ENCODE measurements around the gene RFLNA.

Gene RFLNA

DNA sequence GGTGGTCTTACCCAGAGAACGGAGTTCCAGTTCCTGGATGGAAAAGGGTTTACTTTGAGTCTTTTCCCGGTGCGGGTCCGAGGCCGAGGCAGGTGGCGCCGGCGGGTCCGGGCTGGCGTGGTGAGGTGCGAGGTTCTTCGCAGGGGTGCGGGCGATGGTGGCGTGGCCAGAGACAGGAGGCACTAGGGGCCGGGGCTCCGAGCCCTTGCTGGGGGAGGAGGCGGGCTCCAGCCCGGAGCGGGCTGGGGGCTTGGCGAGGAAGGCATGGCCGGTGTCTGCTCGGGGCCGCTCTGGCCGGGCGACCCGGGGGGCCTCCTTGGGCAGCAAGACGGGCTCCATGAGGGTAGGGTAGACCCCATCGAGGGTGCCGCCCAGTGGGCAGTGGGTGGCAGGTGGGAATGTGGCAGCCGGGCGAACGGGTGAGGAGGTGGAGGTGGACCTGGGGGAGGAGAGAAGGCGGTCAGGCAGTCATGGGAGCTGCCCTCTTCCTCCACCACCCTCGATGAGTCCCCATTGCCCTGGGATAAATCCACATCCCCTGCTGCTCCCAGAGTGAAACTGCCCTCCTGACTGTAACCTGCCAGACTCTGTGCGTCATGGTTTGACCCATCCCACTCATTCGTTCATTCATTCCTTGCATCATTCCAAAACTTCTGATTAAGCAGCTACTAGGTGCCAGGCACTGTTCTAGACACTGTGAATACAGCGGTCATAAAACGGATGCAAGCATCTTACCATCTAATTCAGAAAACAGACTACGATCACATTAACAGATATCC, 42.0 kb downstream of the RFLNA start:
- DNase-seq (ENCODE audit: low read depth): no peak

DNA sequence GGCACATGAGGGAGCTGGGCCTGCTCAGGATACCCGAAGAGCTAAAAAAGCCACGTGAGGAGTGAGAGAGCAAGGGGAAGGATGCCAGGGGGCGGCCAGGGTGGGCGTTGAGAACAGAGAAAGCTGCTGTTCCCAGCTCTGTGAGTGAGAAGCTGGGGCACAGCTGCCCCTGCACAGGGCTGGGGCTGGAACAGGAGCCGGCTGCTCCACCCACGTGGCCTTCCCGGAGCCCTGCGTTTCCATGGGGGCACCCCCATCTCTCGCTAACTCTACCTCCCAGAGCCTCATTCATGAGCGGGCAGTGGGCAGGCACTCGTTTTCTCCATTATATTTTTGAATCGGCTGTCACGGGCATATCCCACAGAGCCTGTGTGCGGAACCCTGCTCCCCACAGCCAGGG, 42.7 kb downstream of the RFLNA start:
- no peak for DNase-seq (ENCODE audit: low read depth)

DNA sequence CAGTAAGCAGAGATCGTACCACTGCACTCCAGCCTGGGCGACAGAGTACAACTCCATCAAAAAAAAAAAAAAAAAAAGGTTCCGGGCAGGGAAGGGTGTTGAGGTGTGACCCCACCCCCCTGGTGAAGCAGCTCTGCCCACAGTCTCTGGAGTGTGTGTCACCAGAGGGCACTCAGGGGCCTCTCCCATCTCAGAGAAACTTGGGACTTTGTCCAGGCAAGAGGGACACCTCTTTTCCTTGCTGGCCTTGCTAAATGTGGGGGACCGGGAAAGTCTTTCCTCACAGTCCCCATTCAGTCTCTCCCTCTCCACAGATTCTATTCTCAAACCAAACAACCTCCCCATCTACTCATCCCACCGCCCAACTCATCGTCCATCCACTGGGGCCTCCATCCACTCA, 43.6 kb downstream of the RFLNA start:
- DNase-seq (ENCODE audit: low read depth): no peak

DNA sequence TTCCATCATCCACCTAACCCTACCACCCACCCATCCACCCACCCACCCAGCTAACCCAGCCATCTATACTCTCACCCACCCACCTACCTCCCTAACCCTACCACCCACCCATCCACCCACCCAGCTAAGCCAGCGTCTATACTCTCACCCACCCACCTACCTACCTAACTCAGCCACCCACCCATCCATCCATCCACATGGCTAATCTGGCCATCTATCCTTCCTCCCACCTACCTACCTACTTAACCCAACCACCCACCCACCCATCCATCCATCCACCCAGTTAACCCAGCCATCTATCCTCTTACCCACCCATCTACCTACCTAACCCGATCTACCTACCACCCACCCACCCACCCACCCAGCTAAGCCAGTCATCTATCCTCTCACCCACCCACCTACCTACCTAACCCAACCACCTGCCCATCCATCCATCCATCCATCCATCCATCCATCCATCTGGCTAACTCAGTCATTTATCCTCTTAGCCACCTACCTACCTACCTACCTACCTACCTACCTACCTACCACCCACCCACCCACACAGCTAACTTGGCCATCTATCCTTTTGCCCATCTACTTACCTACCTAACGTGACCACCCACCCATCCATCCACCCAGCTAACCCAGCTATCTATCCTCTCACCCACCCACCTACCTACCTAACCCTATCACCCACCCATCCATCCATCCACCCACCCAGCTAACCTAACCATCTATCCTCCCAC, 44.1 kb downstream of the RFLNA start:
- no peak for DNase-seq (ENCODE audit: low read depth)

DNA sequence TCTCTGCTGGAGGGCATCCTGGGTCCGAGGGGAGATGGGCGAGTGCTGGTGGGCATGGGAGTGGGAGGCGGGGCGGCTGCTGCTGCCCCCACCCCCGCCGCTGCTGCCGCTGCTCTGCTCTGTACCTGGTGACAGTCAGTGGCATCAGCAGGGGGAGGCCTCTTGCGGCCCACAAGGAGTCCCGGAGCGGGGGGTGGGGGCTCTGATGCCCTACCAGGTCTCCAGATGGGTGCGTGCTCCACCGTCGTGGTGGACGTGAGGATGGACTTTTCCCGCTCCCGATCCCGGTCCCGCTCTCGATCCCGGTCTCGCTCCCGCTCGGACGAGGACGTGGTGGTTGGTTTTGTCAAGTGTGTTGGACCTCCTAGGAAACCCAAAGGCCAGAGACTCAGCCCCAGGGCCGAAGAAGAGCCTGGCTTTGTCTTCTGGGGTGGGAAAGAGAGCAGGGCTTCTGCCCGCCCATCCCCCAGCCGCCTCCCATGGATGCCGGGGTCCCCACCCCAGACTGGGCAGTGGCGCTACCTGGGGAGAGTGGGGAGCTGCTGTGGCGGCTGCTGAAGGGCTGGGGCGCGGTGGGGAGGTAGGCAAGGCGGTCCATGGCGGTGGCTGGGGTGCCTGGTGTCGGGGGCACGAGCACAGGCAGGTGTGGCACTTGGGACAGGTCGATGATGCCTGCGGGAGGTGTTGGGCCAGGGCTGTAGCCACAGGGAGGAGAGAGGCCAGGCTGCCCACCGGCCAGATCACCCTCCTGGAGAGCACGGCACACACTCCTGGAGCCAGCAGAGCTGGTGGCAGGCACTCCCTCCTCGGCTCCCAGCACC, 45.4 kb downstream of the RFLNA start:
- no peak for DNase-seq (ENCODE audit: low read depth)

DNA sequence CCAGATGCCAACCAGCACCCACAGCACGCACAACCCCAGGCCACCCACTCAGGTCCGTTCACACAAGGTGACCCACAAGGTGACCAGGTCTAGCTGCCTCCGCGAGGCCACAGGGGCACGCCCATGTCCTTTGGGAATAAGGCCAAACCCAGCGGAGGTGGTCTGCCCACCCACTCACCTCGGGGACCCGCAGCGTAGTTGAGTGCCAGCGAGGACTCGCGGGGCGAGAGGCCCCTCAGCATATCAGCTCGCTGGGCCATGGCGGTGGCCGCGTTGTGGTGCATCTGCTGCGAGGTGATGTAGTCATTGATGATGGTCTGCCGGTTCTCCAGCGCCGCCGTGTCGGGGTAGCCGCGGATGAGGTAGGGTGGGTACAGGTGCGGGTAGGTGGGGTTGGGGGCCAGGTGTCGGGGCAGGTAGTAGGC, 46.8 kb downstream of the RFLNA start:
- no peak for DNase-seq (ENCODE audit: low read depth)

DNA sequence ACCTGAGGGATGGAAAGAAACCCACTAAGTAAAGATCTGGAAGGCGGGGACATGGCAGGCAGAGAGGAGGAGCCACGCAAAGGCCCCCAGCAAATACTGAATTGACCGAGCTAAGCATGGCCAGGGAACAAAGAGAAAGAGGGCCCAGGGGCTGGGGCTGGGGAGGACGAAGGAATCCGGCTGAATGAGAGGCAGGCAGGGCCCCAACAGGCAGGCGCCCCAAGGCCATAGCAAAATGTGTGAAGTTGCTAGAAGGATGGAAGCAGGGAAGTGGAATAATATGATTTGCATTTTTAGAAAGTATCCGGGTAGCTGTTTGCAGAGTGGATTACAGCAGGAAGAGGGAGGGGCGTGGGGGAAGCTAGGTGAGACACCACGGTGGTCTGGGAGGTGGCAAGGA, 49.1 kb downstream of the RFLNA start:
- no peak for DNase-seq (ENCODE audit: low read depth)

DNA sequence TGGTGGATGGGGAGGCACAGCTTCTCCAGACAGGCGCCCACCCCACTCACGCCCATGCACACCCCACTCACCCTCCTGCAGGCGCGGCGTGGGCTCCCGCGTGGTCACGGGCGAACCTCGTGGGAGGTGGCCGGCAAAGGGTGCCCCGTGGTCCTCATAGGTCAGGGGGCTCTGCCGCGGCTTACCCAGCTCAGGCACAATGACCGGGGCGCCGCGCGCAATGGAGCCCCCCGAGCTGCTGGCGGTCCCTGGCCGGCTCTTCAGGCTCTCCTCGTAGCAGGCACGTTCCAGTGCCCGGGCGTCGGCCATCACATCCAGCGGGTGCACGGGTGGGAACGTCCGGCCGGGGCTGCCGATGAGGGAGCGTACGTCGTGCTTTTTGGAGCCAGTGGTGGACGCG, 49.6 kb downstream of the RFLNA start:
- DNase-seq (ENCODE audit: low read depth): no peak

DNA sequence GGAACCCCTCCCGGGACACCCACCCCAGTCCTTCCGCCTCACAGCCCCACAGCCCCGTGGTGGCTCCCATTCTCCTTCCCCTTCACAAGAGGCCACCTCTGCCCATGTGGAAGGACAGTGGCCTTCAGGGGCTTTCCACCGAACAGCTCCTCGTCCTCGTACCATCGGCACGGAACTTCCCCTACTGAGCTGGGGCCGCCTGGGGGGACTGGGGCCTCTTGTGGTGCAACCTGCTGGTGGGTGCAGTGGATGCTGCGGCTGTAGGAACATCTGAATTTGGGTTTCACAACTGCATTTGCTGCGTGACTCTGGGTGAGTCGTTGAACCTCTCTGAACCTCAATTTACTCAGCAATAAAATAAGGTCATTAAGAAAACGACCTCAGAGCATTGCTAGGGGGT, 50.9 kb downstream of the RFLNA start:
- DNase-seq (ENCODE audit: low read depth): no peak

DNA sequence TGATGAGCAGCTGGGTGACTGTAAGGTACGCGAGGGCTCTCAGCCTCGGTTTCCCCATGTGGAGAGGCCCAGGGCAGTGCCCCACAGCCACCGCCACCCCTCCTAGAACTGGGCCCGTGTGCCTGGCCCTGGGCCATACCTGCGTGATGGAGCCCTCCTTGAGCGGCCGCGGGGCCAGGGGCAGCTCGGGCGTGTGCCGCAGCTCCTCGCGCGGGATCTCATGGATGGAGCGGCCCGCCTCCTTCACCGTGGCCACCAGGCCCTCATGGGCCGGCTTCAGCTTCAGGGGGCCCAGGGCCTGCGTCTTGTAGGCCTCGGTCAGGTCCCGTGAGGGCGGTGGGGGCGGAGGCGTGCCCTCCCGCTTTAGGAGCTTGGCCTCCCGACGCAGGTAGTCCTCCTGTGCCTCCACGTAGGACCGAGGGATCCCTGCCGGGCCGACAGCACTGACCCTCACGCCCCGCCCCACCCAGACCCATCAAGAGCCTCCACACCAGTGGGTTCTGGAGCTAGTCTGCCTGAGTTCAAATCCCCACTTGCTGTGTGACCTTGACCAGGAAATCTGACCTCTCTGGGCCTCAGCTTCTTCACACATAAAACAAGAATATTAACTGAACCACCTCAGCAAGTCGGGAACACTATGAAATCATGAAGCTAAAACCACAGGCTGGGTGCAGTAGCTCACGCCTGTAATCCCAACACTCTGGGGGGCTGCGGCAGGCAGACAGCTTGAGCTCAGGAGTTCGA, 51.7 kb downstream of the RFLNA start:
- DNase-seq (ENCODE audit: low read depth): no peak

DNA sequence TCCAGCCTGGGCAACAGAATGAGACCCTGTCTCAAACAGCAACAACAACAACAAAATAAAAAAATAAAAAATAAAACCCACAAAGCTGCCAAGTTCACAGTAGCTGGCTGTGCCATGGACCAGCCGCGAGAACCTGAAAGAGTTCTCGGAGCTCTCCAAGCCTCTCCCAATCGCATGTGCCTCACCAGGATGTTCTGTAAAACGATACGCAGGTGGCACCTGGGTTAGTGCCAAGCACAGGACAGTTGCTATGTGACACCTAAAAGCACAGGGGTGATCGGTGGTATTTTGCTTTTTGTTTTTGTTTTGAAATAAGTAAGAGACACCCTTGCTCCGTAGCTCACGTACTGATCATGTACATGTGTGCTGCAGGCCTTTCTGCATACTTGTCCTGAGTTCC, 52.4 kb downstream of the RFLNA start:
- DNase-seq (ENCODE audit: low read depth): no peak

DNA sequence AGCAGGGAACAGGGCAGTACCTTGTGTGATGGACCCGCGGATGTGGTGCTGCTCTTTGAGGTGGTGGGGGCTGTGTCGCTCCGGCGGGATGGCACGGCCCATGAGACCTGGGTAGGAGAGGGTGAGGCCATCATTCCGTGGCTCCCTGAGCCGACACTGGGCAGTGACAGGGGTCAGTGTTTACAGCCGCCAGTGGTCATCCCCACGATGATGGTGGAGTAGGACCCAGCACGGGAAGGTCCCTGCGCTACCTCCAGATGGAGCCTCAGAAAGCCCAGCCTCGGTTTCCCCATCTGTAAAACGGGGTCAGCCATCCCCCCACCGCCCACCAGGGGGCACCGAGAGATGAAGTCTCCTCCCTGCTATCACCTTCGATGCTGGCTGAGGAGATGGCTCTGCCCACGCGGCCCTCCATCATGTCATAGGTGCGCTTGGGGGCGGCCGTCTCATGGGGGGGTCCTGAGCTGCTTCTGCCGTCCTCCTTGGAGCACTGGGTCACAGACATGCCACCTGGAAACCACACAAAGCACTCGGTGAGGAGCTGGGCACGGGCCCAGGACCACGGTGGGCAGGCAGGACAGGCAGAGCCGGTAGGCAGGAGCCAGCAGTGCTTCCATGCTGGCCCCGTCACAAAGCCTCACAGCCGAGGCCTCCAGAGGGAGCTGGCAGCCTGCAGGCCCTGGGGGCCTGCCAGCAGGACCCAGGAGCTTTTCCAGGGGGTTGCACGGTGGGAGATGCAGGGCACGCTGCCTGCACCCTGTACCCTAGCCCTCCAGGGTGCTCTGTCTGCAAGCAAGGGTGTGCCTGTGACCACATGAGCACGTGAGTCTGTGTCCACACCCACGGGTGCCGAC, 53.1 kb downstream of the RFLNA start:
- DNase-seq (ENCODE audit: low read depth): no peak

DNA sequence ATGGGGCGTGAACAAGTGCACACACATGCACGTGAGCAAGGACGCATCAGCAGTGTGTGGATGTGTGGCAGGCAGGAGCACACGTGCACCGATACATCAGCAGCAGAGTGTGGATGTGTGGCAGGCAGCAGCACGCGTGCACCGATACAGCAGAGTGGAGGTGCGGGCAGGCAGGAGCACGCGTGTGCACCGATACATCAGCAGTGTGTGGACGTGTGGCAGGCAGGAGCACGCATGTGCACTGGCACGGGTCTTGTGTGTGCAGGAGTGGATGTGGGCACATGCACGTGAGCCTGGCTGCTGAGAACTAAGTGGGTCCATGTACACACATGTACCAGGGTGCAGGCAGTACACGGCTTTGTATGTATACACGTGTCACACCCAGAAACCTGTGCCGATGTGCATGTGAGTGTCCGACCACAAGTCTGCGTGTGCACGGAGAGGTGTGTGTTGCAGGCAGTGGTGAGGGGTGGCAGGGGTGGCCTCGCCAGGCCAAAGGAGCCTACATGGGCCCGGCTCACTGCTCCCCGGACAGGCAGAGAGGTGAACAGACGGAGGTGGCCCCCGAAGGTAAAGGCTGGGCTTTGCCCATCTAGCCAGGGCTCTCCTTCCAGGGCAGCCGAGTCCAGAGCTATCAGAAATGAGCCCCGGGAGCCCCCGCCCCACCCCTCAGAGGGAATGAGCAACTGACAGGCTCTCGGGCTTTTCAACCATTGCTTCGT, 53.9 kb downstream of the RFLNA start:
- no peak for DNase-seq (ENCODE audit: low read depth)

DNA sequence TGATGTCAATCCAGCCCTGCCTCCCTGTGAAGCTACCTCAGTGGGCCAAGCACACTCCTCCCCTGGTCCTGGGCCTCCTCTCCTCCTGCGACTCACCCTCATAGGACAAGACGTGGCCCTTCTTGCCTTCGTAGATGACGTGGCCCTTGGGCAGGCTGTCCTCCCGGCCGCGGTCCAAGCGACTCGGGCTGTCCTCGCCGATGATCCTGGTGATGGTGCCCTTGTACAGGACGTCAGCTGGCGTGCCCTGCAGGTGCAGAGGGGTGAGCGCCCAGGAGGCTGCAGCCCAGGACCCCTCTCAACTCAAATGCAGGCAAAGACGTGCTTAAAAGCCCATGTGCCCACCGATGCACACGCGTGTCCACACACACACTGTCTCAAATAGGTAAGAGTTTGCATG, 55.6 kb downstream of the RFLNA start:
- DNase-seq (ENCODE audit: low read depth): no peak

DNA sequence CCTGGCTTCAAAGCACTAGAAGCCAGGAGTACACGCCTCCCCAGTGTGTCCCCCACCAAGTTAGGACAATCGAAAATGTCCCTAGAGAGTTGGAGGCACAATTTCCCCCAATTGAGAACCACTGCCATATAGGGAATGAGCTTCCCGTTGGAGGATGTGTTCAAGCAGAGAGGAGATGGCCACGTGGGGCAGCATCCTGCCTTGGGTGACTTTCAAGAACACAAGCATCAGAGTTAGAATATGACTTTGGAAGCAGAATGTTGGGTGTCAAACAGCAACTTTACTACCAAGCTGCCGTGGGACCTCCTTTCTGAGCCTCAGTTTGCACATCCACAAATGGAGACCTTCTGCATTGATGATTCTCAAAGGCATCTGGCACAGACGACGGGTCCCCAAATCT, 56.5 kb downstream of the RFLNA start:
- no peak for DNase-seq (ENCODE audit: low read depth)

DNA sequence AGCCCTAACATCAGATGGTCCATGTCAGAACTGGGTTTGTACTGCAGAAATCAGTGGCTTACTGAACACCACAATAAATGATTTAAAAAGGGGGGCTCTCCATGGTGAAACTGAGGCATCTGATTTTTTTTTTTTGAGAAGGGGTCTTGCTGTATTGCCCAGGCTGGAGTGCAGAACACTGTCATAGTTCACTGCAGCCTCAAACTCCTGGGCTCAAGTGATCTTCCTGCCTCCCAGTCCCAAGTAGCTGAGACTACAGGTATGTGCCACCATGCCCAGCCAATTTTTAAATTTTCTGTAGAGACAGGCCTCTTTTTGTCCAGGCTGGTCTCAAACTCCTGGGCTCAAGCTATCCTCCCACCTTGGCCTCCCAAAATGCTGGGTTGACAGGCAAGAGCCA, 57.4 kb downstream of the RFLNA start:
- no peak for DNase-seq (ENCODE audit: low read depth)

DNA sequence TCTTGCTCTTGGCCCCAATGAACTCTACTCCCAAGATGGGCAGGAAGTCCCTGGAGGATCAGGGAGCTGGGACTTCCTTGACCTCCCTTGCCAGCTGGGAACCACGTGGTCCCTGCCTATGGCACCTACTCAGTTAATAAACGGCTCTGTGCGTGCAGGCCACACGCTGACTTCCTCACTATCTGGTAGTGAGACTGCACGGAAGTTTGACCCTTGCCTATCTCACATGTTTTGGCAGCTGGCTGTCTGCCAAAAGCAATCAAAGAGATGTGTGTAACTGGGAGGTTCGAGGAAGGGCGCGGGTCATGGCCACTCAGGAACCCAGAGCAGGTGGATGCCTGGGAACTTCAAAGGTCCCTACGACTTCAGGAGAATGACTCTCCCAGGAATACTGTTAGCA, 57.9 kb downstream of the RFLNA start:
- DNase-seq (ENCODE audit: low read depth): no peak

DNA sequence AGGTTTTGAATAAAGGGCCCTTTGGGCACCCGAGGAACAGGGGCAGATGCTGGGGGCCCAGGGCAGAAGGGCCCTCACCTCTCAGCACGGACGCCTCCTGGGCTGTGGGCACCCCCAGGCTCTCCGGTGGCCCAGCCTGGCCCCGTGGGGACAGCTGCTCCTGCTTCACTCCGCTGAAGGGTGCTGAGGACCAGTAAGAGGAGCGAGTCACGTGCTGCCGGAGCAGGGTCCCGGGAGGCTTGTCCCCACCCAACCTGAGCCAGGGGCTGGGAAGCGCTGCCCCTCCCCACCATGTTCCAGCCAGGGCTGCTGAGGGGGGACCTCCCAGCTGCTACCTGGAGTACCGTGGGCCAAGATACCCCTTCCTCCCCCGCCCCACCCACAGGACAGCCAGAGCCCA, 59.5 kb downstream of the RFLNA start:
- DNase-seq (ENCODE audit: low read depth): no peak

DNA sequence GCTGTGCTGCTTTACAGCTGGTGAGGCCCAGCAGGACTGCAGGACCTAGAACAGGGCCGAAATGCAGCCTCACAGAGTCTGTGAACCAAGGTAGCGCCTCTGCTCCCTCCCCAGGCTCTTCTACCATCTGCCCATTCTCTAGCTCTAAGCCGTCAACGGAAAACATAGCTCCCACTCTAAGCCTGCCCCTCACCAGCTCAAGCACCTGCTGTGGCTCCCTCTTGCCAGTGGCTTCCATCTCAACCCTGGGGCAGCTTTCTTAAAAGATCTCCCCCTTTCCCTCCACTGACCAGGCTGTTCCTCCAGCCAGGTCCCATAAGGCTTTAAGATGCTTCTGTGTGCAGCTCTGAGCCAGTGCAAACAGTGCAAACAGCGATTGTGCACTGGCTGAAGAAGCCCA, 61.3 kb downstream of the RFLNA start:
- DNase-seq (ENCODE audit: low read depth): no peak

DNA sequence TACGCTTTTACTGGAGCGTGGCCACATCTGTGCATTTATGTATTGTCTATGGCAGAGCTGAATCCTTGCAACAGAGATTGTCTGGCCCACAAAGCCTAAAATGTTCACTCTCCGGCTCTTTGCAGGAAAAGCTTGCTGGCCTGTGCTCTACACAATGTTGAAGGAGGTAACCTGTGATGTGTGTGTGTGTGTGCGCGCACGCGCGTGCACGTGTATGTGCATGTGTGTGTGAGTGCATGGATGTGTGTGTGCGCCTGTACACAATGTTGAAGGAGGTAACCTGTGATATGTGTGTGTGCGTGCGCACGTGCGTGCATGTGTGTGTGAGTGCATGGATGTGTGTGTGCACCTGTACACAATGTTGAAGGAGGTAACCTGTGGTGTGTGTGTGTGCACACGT, 62.7 kb downstream of the RFLNA start:
- DNase-seq (ENCODE audit: low read depth): no peak

DNA sequence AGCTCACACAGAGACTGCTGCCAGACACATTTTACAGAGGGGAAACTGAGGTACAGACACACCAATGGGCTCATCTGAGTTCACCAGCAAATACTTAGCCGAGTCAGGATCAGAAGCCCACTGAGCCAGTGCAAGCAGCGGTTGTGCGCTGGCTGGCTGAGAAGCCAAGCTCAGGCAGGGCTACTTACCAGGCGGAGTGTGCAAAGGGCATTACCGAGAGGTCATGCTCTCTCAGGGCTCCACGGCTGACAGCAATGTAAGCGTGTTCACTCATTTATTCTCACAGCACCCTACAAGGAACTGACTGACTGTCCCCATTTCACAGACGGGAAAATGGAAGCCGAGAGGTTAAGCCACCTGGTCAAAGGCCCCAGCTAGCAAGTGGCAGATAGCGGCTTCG, 63.7 kb downstream of the RFLNA start:
- no peak for DNase-seq (ENCODE audit: low read depth)
